Activated CD4-positive, alpha-beta T cell treated with anti-CD3 and anti-CD28 coated beads, Interleukin-2, amount 50 U/mL, for 16 hours (primary cell): ENCODE measurements around the gene NUCB1.
A peak's percentile ranks its signal among the peaks of the same experiment; 100 is the strongest.
"Not testable (repeated sequence)": the region's sequence is repeated elsewhere in the genome, so short reads cannot be mapped to it uniquely, and the experiment has no call there.

Experiments
- DNase-seq: peaks from one replicate; pipeline ENCODE4 v3.0.0-alpha.2; 2020

The NUCB1 gene

DNA sequence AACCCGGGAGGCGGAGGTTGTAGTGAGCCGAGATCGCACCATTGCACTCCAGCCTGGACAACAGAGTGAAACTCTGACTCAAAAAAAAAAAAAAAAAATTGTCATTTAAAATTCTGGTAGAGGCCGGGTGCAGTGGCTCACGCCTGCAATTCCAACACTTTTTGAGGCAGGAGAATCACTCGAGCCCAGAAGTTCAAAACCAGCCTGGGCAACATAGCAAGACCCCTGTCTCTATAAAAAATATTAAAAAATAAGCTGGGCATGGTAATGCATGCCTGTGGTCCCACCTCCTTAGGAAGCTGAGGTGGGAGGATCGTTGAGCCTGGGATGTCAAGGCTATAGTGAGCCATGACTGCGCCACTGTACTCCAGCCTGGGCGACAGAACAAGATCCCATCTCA is 6.2 kb downstream of the NUCB1 start:
- no peak for DNase-seq

DNA sequence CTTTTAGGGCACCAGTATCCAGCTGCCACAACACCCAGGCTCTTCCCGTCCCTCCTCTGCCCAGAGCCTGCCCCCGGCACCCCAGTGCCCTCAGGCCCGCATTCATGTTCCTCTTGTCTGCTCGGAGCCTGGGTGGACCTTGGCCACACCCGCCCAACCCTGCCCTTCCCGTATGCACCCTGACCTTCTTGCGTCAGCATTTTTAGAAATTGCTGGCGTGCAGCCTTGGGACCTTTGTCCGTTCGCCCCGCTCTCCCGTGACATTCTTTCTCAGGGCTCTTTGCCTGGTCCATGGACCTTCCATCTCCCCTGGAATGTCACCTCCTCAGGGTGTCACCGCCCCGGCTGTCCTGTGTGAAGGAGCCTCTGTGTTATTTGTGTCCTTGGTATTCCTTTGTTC is 7.6 kb downstream of the NUCB1 start:
- DNase-seq = no peak

DNA sequence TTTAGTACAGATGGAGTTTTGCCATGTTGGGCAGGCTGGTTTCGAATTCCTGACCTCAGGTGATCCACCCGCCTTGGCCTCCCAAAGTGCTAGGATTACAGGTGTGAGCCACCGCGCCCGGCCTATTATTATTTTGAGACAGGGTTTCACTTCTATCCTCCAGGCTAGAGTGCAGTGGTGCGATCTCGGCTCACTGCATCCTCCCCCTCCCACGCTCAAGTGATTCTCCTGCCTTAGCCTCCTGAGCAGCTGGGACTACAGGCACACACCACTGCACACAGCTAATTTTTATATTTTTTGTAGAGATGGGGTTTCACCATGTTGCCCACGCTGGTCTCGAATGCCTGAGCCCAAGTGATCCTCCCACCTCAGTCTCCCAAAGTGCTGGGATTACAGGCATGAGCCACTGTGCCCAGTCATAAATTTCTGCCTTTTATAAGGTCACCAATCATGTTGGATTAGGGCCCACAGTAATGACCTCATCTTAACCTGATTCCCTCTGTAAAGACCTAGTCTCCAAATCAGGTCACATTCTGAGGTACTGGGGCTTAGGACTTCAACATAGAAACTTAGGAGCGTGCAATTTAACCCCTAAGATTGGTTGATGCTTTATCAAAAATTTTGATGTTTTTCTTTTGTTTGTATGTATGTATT is 9.4 kb downstream of the NUCB1 start:
- not testable (repeated sequence) for DNase-seq

DNA sequence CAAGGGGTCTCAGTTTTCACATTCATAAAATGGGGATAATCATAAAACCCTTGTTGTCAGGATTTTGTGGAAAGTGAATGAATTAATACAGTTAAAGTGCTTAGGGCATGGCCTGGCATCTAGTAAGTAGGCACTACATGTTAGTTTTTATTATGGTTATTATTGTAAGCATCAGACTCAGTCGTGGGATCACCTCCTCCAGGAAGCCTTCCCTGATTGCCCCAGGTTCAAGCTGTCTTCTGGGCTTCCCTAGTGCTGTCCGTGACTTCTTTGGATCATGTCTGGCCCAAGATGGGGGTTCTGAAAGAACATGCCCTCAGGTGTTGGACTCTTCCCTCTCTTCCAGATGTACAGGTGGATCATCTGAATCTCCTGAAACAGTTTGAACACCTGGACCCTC is 10.7 kb downstream of the NUCB1 start:
- DNase-seq = no peak

DNA sequence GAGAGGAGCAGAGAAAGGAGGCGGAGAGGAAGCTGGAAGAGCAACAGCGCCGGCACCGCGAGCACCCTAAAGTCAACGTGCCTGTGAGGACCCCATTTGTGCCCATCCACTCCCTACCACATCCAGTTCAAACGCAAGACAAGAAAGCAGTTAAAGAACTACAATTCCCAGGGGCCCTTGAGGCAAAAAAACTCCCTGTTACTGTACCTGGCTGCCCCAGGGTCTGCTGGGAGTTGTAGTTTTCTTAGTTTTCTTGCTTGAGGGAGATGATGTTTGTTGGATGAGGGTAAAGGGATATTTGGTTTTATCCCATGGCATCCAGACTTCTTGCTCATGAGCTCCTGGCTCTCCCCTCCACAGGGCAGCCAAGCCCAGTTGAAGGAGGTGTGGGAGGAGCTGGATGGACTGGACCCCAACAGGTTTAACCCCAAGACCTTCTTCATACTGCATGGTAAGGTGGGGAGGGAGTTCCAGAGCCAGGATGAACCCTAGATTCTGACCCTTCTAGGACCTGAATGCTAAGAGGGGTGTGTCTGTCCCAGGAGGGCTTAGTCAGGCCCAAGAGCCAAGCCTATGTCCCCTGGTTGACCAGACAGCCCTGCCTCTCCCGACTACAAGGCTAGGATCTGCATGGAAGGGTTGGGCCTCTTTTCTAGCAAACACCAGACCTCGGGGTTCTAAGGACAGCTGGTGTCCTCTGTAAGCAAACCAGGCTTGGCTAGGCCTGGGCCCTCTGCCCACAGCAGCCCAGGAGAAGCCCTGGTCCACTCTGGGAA is 13.2 kb downstream of the NUCB1 start:
- DNase-seq = peak; percentile 39

DNA sequence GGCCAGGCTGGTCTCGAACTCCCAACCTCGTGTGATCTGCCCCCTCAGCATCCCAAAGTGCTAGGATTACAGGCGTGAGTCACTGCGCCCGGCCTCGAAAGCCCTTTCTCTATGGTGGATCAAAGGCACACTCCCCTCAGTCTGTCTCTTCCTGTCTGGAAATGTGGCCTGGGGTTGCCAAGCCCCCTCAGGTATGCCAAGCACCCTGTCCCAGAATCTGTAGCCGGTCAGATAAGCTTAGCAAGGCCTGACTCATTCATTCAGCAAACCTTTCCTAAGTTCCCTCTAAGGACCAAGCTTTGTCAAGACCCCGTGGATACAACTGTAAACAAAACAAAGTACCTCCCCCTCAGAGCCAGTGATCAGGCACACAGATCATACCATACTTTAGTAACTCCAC is 14.1 kb downstream of the NUCB1 start:
- DNase-seq = no peak

DNA sequence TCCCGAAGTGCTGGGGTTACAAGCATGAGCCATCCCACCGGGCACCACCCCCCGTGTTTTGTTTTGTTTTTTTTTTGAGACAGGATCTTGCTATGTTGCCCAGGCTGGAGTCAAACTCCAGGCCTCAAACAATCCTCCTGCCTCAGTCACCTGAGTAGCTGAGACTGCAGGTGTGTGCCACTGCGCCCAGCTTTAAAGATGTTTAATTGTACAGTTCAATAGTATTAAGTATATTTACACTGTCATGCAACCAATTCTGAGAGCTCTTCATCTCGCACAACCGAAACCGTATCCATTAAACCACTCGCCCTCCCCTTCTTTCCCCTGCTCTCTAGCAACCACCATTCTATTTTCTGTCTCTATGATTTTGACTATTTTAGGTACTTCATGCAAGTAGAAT is 15.6 kb downstream of the NUCB1 start:
- DNase-seq = no peak

DNA sequence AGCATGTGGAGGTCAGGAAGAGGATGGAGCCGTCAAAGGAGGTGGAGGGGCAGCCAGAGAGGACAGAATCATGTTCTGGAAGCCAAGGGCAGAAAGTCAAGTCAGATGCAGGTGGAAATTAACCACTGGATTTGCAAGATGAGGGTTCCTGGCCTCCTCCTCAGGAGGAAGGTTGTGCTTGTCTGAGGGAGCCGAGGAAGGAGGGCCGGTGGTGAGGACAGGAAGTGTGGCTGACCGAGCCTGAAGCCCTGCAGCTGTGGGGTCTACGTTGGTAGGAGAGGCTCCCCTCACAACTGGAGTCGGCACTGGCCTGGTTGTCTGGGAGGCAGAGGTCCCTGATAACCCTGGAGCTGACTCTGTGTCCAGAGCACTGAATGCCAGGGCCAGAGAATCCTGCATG is 18.0 kb downstream of the NUCB1 start:
- DNase-seq = no peak

DNA sequence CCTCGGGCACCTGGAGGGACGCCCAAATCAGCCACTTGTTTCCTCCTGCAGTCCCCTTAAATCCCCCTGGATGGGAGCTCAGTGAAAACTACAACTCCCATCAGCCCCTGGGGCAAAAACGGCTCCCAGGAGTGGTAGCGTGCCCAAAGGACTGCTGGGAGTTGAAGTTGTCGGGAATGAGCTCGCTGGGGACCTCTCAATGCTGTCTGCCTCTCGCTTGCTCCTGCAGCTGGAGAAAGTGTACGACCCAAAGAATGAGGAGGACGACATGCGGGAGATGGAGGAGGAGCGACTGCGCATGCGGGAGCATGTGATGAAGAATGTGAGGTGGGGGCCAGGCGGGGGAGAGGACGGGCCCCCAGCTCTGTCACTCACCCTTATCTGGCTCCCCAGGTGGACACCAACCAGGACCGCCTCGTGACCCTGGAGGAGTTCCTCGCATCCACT is 18.7 kb downstream of the NUCB1 start:
- peak; percentile 30 for DNase-seq

DNA sequence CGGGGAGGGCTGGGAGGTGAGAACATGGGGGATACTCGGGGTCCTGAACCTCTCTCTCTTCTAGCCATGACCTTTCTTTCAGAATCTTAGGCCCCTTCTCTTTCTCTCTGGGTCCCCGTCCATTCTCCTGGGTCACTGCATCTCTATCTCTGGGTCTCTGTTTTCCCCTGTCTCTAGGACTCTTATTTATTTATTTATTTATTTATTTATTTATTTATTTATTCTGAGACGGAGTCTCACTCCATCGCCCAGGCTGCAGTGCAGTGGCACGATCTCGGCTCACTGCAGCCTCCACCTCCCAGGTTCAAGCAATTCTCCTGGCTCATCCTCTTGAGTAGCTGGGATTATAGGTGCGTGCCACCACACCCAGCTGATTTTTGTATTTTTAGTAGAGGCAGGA is 19.2 kb downstream of the NUCB1 start:
- not testable (repeated sequence) for DNase-seq

DNA sequence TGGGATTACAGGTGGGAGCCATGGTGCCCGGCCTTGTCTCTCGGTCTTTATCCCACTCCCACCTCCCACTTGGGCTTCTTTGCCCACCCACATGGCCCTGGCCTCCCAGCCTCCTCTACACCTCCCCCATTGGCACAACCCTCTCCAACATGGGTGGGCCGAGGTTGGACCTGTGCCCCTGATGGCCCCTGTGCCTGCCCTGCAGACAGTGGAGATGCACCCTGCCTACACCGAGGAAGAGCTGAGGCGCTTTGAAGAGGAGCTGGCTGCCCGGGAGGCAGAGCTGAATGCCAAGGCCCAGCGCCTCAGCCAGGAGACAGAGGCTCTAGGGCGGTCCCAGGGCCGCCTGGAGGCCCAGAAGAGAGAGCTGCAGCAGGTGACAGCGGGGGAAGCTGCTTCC is 20.8 kb downstream of the NUCB1 start:
- no peak for DNase-seq

DNA sequence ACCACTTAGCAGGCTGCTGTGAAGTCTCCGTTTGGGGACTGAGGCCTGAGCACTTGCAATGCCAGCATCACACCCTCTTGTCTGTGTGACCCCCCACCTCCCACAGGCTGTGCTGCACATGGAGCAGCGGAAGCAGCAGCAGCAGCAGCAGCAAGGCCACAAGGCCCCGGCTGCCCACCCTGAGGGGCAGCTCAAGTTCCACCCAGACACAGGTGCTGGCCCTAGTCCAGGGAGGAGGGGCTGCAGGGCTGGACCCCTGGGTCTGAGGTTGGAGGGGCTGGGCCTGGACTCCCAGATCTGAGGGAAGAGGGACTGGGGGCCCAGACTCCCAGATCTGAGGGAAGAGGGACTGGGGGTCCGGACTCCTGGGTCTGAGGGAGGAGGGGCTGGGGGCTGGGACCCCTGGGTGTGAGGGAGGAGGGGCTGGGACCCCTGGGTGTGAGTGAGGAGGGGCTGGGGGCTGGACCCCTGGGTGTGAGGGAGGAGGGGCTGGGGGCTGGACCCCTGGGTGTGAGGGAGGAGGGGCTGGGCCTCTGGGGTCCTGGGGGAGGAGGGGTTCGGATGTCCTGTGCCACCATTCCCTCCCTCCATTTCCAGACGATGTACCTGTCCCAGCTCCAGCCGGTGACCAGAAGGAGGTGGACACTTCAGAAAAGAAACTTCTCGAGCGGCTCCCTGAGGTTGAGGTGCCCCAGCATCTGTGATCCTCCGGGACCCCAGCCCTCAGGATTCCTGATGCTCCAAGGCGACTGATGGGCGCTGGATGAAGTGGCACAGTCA is 21.8 kb downstream of the NUCB1 start:
- DNase-seq = no peak

DNA sequence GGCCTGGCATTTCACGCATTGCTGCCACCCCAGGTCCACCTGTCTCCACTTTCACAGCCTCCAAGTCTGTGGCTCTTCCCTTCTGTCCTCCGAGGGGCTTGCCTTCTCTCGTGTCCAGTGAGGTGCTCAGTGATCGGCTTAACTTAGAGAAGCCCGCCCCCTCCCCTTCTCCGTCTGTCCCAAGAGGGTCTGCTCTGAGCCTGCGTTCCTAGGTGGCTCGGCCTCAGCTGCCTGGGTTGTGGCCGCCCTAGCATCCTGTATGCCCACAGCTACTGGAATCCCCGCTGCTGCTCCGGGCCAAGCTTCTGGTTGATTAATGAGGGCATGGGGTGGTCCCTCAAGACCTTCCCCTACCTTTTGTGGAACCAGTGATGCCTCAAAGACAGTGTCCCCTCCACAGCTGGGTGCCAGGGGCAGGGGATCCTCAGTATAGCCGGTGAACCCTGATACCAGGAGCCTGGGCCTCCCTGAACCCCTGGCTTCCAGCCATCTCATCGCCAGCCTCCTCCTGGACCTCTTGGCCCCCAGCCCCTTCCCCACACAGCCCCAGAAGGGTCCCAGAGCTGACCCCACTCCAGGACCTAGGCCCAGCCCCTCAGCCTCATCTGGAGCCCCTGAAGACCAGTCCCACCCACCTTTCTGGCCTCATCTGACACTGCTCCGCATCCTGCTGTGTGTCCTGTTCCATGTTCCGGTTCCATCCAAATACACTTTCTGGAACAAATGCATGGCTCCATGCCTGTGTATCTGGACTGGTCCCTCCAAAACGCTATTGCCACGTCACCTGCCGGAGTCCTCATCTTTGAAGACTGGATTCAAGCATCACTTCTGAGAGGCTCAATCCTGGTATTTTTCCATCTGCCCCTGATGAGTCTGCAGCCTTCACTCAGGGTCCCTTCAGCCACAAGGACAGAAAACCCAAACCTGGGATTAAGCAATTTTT is 22.7 kb downstream of the NUCB1 start:
- DNase-seq = no peak

DNA sequence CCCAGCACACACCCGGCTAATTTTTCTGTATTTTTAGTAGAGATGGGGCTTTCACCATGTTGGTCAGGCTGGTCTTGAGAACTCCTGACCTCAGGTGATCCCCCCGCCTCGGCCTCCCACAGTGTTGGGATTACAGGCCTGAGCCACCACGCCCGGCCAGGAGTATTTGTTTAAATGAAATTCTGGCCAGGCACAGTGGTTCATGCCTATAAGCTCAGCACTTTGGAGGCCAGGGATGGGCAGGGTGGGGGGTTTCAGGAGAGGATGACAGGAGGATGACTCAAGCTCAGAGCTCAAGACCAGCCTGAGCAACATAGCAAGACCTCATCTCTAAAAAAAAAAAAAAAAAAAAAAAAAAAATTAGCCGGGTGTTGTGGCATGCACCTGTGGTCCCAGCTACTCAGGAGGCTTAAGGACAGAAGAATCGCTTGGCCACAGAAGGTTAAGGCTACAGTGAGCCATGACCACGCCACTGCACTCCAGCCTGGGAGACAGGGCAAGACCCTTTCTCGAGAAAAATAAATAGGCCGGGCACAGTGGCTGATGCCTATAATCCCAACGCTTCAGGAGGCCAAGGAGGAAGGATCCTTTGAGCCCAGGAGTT is 25.2 kb downstream of the NUCB1 start:
- no peak for DNase-seq

DNA sequence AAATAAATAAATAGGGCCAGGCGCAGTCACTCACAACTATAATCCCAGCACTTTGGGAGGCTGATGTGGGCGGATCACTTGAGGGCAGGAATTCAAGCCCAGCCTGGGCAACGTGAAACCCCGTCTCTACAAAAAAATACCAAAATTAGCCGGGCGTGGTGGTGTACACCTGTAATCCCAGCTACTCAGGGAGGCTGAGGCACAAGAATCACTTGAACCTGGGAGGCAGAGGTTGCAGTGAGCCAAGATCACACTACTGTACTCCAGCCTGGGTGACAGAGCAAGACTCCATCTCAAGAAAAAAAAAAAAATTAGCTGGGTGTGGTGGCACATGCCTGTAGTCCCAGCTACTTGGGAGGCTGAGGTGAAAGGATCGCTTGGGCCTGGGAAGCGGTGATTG is 25.8 kb downstream of the NUCB1 start:
- DNase-seq = not testable (repeated sequence)

DNA sequence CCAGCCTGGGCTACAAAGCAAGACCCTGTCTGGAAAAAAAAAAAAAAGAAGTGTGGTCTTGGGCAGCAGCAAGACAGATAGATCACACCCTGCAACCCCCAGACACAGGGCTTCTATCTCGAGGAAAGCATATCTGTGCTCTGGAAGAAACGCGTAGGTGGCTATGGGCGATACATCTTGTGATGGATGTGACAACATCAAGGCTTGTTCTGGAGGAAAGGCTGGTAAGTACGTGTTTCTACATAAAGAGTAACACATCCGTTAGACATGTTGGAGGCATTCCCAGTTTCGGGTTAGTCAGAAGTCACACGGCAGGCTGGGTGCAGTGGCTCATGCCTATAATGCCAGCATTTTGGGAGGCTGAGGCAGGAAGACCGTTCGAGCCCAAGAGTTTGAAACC is 26.8 kb downstream of the NUCB1 start:
- DNase-seq = peak; percentile 23

DNA sequence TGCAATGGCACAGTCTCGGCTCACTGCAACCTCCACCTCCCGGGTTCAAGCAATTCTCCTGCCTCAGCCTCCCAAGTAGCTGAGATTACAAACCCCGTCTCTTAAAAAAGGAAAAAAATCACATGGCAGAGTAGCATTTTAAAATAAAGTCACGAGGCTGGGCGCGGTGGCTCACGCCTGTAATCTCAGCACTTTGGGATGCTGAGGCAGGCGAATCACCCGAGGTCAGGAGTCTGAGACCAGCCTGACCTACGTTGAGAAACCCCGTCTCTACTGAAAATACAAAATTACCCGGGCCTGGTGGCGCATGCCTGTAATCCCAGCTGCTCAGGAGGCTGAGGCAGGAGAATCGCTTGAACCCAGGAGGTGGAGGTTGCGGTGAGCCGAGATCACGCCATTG is 27.6 kb downstream of the NUCB1 start:
- DNase-seq = not testable (repeated sequence)

DNA sequence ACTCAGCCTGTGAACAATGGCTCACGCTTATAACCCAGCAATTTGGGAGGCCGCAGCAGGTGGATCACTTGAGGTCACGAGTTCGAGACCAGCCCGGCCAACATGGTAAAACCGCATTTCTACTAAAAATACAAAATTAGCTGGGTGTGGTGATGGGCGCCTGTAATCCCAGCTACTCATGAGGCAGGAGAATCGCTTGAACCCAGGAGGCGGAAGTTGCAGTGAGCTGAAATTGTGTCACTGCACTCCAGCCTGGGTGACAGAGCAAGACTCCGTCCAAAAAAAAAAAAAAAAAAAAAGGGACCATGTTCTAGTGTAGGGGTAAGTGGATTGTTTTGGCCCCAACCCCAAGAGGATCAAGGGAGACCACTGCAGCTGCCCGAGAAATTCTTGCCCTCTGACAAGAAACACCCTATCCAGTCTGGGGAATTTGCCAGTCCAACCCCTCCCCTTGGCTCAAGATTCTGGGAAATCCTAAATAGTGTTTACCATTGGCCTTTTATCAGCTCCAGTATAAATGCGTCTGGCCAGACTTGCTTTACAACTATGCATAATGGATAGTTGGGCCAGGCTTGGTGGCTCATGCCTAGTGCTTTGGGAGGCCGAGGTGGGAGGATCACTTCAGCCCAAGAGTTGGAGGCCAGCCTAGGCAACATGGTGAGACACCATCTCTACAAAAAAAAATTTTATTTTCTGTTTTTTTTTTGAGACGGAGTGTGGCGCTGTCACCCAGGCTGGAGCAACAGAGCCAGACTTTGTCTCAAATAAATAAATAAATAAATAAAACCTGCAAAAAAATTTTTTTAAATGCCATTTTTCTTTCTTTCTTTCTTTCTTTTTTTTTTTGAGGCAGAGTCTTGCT is 28.3 kb downstream of the NUCB1 start:
- no peak for DNase-seq

DNA sequence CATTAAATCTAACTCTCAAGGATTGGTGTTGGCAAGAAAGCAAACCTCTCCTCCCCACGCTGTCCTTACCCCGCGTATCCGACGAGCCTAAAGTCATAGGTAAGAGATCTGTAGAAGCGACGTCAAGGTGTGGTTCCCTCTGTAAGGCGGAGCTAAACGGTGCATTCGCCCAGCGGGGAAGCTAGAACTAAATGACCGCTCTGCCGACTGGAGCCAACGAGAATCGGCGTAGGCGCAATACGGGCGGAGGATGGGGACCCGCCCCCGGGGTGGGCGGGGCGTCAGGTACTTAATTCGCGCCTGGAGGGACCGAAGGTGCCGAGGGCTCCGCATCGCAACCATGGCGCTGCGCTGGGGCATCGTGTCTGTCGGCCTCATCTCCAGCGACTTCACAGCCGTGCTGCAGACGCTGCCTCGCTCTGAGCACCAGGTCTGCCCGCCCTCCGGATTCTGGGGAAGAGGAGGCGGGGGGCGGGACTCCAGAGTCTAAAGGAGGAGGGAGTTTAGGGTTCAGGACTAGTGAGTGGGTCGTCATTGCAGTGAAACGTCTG is 33.3 kb downstream of the NUCB1 start, which contains the start of gene DHDH:
Gene DHDH, plus strand, starts transcription at position 318 of the 551 bp plus-strand sequence. Its CDS starts 23 bp downstream, at position 341.
- peak; percentile 79 for DNase-seq

DNA sequence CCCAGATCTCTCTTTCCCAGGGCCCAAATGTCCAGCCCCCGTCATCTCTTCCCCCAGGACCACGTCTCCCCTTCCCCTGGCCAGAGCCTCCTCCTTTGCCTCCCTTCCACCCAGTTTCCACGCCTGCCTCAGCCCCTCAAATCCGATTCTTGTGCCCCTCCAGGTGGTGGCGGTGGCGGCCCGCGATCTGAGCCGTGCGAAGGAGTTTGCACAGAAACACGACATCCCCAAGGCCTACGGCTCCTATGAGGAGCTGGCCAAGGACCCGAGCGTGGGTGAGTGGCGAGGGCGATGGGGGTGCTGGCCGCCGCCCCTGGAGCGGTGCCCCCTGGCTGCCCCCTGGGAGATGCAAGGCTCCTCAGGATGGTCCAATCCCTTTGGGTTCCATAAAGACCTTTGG is 34.7 kb downstream of the NUCB1 start:
- DNase-seq = no peak

DNA sequence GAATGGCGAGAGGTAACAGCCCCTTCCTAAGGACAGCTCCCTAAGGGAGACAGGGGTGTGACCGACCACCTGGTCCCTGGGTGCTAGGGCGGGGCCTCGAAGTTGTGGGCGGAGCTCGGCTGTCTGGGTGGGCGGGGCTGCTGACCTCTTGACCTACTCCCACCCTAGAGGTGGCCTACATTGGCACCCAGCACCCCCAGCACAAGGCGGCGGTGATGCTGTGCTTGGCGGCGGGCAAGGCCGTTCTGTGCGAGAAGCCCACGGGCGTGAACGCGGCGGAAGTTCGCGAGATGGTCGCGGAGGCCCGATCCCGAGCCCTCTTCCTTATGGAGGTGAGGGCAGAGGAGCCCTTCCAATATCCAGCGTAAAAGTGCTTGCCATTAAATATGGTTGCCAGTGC is 35.8 kb downstream of the NUCB1 start:
- no peak for DNase-seq
